Measurements from ENCODE around the gene GSTM5.
"Not testable (repeated sequence)": the region's sequence is repeated elsewhere in the genome, so short reads cannot be mapped to it uniquely, and the experiment has no call there.

Gene GSTM5

DNA sequence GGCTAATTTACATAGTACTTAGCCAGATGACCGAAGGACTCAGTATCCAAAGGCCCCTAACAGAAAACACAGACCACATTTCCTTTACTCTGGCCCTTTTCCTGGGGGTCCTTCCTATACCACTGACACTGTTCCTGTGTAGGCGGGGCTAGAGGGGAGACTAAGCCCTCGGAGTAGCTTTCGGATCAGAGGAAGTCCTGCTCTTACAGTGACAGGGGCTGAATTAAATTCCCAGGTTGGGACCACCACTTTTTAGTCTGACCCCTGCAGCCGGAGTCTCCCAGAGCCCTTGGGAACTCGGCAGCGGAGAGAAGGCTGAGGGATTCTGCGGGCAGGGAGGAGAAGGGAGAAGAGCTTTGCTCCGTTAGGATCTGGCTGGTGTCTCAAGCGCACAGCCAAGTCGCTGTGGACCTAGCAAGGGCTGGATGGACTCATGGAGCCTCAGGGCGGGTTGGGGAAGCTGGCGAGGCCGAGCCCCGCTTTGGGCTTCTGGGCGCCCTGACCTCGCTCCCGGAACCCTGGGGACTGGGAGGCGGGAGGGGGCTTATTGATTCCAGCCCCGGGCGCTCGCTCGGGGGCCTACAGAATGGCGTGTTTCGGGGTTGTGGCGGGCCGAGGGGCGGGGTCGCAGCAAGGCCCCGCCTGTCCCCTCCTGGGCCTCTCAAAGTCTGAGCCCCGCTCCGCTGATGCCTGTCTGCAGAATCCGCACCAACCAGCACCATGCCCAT, at the start of gene GSTM5:
Gene GSTM5, plus strand, starts transcription at position 659 of the 728 bp plus-strand sequence. Its CDS starts 62 bp downstream, at position 721.
- not testable (repeated sequence) for DNase-seq (ENCODE audit: low read depth in 2 of 2)

DNA sequence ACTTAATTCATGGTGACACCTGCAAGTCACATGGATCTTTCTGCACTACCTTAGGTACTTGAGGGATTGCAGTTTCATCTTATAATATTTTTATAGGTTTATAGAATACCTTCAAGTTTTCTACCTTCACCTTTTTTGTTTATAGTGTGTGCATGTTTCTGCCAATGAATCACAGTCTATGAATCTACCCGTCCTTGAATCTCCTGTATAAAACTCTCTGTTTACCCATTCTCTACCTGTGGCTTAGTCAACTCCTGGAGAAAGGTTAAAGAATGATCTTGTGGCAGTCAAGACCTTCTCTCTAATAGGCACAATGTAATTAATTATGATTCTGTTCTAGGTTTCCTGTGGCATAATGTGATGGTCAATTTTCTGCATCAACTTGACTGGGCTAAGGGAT, 47.4 kb upstream of the GSTM5 start:
- DNase-seq (ENCODE audit: low read depth in 2 of 2), result no peak

DNA sequence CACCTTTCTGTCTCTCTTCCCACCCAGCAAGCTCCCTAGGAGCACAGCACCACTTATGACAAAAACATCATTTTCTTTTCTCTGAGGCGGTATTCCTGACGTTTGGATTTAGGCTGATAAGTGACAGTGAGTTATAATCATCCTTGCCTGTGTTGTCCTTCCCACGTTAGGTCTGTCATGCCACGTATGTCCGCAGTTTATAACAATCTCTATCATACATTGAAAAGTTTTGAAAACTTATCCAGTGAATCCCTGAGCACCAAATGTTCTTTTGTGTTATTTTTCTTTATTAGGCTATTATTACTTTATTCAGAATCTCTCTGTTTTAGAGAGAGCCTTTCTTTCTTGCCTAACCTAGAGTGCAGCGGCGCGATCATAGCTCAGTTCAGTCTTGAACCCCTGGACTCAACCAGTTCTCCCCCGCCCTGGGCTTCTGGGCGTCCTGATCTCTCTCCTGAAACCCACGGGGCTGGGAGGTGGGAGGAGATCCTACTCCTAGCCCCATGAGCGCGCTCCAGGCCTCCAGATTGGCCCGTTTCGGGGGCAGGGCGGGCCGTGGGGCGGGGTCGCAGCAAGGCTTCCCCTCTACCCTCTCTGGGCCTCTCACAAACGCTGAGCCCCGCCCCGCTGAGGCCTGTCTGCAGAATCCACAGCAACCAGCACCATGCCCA, 44.5 kb upstream of the GSTM5 start, which contains the start of gene GSTM2:
Gene GSTM2, plus strand, starts transcription at position 606 of the 671 bp plus-strand sequence. Its CDS starts 59 bp downstream, at position 665.
- DNase-seq (ENCODE audit: low read depth in 2 of 2), result peak; percentile 39 to 47

DNA sequence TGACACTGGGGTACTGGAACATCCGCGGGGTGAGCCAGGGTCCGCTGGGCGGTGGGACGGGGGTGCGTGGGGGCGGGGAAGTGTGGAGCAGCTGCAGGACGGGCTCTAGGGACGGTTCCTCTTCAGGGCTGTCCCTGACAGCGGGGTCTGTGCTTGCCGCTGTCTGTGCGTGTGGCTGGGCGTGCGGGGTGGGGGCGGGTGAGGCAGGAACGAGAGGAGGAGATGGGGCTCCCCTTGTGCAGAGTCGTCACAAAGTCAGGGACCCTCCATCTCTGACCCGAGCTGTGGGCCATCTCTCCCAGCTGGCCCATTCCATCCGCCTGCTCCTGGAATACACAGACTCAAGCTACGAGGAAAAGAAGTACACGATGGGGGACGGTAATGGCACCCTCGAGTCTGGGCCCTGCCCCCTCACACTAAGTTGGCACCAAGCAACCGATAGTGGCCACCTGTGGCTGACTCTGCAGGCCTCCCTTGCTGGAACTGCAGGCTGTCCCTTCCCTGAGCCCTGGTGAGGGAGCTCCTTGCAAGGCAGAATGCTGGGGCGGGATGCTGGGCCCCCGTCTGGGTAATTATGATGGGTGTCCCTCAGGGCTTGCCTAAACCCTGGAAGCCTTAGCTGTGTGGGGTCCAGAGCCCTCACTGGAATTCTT, 43.8 kb upstream of the GSTM5 start:
- no peak for DNase-seq (ENCODE audit: low read depth in 2 of 2)

DNA sequence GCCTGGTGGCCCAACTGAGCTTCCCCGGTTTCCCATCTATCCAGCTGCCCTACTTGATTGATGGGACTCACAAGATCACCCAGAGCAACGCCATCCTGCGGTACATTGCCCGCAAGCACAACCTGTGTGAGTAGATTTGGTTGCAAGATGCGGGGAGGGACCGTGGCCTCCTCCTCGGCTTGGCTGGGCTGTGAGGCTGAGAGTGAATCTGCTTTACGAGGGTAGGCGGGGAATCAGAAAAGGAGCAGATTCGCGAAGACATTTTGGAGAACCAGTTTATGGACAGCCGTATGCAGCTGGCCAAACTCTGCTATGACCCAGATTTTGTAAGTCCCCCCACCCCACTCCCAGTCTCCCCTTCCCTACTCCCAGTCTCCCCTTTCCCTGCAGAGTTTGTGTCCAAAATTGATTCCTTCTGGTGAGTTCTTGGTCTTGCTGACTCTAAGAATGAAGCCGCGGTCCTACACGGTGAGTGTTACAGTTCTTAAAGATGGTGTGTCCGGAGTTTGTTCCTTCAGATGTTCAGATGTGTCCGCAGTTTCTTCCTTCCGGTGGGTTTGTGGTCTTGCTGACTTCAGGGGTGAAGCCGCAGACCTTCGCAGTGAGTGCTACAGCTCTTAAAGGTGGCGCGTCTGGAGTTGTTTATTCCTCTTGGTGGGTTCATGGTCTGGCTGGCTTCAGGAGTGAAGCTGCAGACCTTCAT, 42.7 kb upstream of the GSTM5 start:
- DNase-seq (ENCODE audit: low read depth in 2 of 2), result no peak

DNA sequence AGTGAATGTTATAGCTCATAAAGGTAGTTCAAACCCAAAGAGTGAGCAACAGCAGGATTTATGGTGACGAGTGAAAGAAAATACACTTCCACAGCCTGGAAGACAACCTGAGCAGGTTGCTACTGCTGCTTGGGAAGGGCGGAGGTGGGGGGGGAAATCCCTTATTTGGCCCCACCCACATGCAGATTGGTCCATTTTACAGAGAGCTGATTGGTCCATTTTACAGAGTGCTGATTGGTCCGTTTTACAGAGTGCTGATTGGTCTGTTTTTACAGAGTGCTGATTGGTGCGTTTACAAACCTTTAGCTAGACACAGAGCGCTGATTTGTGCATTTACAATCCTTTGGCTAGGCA, 42.1 kb upstream of the GSTM5 start:
- DNase-seq (ENCODE audit: low read depth in 2 of 2), result not testable (repeated sequence)

DNA sequence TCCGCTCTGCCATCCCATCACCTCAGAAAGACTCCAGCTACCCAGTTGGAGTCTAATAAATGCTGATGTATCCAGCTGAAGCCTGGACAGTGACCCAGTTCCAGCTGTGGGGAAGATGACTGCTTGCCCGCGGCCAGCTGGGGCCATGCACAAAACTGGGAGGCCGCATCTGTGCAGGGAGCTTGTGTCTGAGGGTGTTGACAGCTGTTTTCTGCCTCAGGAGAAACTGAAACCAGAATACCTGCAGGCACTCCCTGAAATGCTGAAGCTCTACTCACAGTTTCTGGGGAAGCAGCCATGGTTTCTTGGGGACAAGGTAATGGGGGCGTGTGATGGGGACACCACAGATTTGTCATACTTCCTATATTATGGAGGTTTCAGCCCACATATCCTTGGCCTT, 41.0 kb upstream of the GSTM5 start:
- no peak for DNase-seq (ENCODE audit: low read depth in 2 of 2)

GRCh38 chr1:109673861-109674260, 38.2 kb upstream of the GSTM5 start:
- not testable (repeated sequence) for DNase-seq (ENCODE audit: low read depth in 2 of 2)

DNA sequence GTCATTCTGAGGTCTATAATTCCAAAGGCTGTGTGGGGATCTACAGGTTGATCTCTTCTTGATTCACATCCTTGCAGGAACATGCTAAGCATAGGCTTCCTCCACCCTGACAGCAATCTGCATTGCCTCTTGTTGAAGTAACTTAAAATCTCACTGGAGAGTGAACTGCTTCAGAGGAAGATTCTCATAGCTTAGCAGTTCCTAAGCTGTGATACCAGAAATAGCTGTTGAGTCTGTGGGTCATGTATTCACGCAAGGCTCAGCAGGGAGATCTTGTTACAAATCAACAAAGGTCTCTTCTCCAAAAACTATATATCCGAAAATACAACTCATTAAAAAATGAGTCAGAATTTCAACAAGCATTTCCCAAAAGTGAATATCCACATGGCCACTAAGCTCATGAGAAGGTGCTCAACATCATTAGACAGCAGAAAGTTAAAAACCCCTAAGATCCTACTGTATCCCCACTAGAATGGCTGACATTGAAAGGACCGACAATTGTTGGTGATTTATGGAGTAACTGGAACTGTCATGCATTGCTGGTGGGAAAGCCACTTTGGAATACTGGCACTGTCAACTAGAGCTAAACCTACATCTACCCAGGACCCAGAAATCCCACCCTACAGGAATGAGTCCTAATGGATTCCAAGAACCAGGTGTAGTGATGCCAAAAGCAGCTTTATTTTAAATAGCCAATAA, 35.2 kb upstream of the GSTM5 start:
- not testable (repeated sequence) for DNase-seq (ENCODE audit: low read depth in 2 of 2)

GRCh38 chr1:109677459-109677858, 34.6 kb upstream of the GSTM5 start:
- no peak for DNase-seq (ENCODE audit: low read depth in 2 of 2)

DNA sequence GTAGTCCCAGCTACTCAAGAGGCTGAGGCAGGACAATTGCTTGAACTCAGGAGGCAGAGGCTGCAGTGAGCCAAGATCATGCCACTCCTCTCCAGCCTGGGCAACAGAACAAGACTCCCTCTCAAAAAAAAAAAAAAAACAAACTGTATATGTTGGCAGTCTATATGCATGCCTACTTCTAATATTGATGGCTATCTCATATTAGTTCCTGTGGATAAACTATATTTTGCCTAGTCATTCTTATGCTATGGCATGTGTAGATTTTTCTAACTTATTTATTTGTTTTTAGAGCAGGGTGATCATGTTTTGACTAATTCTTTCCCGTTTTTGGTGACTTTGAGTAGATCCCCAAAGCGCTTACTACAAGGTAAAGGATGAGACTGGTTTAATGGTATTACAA, 33.4 kb upstream of the GSTM5 start:
- DNase-seq (ENCODE audit: low read depth in 2 of 2), result not testable (repeated sequence)

DNA sequence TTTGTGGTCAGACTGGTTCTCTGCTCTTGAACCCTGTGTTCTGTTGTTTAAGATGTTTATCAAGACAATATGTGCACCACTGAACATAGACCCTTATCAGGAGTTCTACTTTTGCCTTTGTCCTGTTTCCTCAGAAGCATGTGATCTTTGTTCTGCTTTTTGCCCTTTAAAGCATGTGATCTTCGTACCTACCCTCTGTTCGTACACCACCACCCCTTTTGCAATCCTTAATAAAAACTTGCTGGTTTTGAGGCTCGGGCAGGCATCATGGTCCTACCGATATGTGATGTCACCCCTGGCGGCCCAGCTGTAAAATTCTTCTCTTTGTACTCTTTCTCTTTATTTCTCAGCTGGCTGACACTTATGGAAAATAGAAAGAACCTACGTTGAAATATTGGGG, 27.3 kb upstream of the GSTM5 start:
- DNase-seq (ENCODE audit: low read depth in 2 of 2), result not testable (repeated sequence)

- DNase-seq (ENCODE audit: low read depth in 2 of 2), result not testable (repeated sequence)
Measured at GRCh38 chr1:109685399-109685798, 26.7 kb upstream of the GSTM5 start.

GRCh38 chr1:109685890-109686289, 26.2 kb upstream of the GSTM5 start:
- DNase-seq (ENCODE audit: low read depth in 2 of 2), result not testable (repeated sequence)

GRCh38 chr1:109687109-109687508, 24.9 kb upstream of the GSTM5 start:
- not testable (repeated sequence) for DNase-seq (ENCODE audit: low read depth in 2 of 2)

- DNase-seq (ENCODE audit: low read depth in 2 of 2), result peak in 1 of 2 donors; percentile 72
Measured at GRCh38 chr1:109687641-109688499, 24.2 kb upstream of the GSTM5 start, which contains the start of gene GSTM1. Gene GSTM1 (plus strand): TSS chr1:109687817. CDS start chr1:109687874, 57 bp downstream.

DNA sequence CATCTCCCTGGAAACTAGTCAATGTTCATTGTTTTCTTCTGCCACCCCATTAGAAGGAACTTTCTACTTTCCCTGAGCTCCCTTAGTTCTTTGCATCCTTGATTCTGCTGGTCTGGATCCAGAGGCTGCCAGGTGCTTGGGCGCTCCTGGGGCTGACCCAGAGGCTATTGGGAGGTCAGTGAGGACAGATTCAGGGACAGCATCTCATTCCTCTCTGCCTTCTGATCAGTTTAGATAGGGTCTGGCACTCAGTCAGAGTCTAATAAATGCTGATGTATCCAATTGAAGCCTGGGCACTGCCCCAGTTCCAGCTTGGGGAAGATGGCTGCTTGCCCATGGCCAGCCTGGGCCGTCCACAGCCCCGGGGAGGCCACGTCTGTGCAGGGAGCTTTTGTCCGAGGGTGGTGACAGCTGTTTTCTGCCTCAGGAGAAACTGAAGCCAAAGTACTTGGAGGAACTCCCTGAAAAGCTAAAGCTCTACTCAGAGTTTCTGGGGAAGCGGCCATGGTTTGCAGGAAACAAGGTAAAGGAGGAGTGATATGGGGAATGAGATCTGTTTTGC, 22.1 kb upstream of the GSTM5 start:
- DNase-seq (ENCODE audit: low read depth in 2 of 2), result no peak

DNA sequence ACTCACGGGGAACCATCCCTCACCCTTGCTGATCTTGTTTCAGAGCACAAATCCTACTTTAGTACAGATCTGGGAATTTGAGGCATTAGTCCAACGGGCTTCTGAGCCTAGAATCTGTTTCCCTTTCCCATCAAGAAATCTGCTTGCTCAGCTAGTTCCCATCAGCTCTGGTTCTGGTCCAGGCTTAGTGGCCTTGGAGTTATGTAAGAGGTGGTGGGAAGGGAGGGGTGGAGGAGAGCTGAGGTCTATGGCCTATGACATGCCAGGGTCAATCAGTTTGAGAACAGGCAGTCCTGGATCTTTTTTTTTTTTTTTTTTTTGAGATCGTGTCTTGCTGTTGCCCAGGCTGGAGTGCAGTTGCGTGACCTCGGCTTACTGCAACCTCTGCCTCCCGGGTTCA, 20.3 kb upstream of the GSTM5 start:
- no peak for DNase-seq (ENCODE audit: low read depth in 2 of 2)

DNA sequence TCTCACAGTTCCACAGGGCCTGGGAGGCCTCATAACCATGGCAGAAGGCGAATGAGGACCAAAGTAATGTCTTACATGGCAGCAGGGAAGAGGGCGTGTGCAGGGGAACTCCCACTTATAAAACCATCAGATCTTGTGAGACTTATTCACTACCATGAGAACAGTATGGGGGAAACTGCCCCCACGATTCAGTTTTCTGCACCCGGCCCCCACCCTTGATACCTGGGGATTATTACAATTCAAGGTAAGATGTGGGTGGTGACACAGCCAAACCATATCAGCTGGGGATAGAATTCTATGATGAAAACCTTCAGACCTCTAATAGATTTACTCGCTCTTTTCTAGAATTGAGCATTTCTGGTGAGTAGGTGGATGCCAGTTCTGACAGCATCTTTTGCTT, 17.7 kb upstream of the GSTM5 start:
- not testable (repeated sequence) for DNase-seq (ENCODE audit: low read depth in 2 of 2)

DNA sequence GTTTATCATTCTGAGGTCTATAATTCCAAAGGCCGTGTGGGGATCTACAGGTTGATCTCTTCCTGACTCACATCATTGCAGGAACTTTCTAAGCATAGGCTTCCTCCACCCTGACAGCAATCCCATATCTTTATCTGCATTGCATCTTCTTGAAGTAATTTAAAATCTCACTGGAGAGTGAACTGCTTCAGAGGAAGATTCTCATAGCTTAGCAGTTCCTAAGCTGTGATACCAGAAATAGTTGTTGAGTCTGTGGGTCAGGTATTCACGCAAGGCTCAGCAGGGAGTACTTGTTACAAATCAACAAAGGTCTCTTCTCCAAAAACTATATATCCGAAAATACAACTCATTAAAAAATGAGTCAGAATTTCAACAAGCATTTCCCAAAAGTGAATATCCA, 16.9 kb upstream of the GSTM5 start:
- not testable (repeated sequence) for DNase-seq (ENCODE audit: low read depth in 2 of 2)

Measured in stimulated activated CD8-positive, alpha-beta memory T cell treated with anti-CD3 and anti-CD28 coated beads, Interleukin-15, amount 100 ng/mL, for 4 hours (primary cell).